NCI-H748 (cell line): Measurements from ENCODE around the gene ASB5.
"Not testable (repeated sequence)": the region's sequence is repeated elsewhere in the genome, so short reads cannot be mapped to it uniquely, and the experiment has no call there.

Experiments used
- DNase-seq: peaks from one replicate; lab custom pipeline; 2025; ENCODE audit not compliant: unreplicated experiment; lab: John Stamatoyannopoulos, UW

Gene ASB5, protein sequence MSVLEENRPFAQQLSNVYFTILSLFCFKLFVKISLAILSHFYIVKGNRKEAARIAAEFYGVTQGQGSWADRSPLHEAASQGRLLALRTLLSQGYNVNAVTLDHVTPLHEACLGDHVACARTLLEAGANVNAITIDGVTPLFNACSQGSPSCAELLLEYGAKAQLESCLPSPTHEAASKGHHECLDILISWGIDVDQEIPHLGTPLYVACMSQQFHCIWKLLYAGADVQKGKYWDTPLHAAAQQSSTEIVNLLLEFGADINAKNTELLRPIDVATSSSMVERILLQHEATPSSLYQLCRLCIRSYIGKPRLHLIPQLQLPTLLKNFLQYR

DNA sequence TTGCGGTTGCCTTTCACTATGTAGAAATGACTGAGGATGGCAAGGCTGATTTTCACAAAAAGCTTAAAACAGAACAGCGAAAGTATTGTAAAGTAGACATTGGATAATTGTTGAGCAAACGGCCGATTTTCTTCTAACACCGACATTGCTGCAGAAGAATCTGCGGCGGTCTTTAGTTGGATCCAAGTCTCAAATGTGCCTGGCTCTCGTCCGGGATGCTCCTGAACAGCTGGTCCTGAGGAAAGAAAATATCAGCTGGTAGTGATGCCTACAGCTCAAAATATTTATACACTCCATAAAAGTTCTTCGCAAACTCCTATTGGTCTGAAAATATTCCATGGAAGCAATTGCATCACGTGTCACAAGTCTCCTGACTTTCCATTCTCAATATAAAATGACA is at the start of gene ASB5:
ASB5 (minus strand) TSS at position 260 of the 400 bp plus-strand sequence; CDS start at position 146, 114 bp downstream.
- DNase-seq, result no peak

DNA sequence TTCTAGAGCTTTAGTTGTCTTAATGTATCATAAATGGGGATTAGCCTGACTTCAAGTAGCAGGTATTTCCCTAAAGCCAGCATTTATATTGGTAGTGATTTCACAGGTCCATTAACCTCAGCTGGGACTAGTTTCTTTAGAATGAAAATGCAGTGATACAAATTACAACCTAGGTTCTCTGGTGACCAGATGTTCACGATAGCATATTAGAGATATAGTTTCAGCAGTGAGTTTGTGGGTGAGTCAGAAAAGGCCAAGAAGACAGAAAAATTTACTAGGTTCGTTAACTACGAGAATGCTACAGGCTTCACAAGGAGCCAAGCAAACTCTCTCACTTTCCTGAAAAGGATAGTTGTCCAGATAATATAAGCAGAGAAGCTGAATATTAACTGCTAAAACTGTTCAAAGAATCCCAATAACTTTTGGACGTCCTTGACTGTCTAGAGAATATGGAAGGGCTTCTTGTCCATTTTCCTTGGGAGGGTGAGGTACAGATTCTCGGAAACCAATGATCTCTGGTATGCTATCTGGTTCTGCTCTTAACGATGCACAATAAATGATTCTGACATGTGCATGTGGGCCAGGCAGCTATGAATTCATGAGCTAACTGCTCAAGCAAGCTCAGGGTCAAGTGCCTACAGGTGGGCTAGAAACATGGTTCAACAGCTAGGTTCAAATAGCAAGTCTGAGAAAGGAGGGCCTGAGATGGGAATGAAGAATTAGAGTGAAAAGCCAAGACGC is 44.7 kb upstream of the ASB5 start:
- DNase-seq, result no peak

DNA sequence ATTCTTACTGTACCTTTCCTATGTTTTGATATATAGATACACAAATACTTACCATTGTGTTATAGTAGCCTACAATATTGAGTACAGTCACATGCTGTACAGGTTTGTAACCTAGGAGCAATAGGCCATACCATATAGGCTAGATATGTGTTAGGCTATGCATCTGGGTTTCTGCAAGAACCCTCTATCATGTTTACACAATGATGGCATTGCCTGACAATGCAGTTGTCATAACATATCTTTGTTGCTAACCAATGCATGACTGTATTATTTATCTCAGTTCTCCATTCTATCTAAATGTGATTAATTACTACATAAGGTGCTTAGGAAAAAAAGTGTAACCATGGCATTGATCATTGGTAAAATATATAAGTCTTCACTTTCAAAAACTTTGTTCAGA is 40.8 kb upstream of the ASB5 start:
- no peak for DNase-seq

DNA sequence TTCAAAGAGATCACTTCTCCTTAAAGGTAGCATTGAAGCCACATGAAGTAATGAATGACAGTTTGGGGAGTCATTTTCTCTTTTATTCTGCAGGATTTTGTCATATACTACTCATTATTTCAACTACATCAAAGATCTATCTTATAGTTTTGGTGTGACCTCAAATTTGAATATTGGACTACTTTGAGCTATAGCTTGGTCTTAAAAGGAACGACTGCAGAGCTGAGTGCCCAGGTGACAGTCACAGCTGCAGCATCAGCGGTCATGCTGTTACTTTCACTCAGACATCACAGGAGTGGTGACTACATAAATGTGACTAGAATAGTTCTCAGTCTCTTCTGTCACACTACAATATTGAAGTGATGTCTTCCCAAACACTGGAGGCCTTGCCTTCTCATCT is 40.0 kb upstream of the ASB5 start:
- no peak for DNase-seq

DNA sequence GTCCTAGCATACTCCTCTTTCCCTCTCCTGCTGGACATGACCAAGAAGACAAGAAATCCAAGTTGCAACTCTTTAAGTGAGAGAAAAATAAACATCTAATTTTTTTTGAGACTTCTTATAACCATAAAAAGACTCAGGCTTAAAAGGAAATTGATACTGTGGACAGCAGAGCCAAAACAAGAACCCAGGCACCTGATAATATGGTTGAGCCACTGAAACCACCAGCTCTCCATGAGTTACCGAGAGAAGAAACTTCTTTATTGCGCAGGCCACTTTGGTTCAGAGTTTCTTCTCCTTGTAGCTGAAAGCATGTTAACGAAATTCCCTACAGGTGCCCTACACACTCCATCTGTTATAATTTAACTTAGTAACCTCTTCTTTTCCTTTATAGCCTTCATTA is 39.4 kb upstream of the ASB5 start:
- no peak for DNase-seq

DNA sequence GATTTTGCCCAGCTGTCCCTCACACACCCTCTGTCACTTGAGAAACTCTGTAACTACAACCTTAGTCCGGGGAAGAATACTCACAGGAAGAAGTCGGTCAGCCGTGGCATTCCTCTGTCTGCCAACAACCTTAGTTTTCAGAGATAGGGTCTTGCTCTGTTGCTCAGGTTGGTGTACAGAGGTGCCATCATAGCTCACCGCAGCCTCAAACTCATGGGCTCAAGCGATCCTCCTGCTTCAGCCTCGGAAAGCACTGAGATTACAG is 38.6 kb upstream of the ASB5 start:
- no peak for DNase-seq

DNA sequence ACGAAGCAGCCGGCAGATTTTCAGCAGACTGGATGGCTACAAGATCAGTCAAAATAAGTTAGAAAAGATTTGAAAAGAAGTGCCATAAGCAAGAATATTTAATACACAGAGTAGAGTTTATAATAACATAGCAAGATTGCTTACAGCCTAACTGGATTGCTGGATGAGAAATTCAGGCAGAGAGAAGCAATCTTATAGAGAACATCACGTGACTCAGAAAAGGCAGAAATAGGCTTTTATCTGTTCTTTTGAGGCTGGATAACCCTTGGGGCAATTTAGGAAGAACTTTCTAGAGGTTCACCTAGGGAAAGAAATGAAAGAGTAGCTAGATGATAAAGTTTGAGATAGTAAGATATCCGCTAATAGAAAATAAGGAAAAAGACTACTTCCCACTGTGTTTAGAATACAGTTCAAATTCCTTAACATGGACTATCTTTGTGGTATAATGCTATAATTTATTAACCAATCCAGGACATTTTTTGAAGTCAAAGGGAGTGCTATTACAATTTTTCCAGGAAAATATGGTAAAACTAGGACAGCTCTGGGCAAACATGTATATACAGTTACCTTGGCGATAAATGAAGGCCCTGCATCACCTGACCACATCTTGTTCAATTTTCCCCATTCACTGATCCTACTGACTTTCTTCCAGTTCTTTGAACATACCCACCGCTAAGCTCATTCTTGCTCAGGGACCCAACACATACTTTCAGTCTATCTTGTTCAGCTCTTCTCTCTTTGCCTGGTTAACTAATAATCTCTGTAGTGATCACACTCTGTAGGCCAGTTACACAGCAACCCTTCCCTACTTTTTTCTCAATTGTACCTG is 38.0 kb upstream of the ASB5 start:
- no peak for DNase-seq

DNA sequence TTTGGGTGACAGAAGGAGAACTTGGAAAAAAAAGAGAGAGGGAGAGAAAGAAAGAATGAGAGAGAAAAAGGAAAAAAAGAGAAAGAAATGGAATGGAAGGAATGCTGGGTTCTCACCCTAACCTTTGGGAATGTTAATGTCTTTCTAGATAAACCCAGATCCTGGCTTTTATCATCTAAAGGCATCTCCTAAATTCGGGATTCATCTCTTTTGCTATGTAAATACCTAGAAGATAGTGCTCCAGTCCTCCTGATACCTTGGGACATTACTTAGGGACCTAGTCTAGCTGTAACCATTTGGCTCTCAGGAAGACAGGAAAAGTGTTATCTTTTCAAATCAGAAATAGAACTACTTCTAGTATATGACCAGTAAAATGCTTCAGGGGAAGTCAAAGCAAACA is 34.9 kb upstream of the ASB5 start:
- DNase-seq, result no peak

DNA sequence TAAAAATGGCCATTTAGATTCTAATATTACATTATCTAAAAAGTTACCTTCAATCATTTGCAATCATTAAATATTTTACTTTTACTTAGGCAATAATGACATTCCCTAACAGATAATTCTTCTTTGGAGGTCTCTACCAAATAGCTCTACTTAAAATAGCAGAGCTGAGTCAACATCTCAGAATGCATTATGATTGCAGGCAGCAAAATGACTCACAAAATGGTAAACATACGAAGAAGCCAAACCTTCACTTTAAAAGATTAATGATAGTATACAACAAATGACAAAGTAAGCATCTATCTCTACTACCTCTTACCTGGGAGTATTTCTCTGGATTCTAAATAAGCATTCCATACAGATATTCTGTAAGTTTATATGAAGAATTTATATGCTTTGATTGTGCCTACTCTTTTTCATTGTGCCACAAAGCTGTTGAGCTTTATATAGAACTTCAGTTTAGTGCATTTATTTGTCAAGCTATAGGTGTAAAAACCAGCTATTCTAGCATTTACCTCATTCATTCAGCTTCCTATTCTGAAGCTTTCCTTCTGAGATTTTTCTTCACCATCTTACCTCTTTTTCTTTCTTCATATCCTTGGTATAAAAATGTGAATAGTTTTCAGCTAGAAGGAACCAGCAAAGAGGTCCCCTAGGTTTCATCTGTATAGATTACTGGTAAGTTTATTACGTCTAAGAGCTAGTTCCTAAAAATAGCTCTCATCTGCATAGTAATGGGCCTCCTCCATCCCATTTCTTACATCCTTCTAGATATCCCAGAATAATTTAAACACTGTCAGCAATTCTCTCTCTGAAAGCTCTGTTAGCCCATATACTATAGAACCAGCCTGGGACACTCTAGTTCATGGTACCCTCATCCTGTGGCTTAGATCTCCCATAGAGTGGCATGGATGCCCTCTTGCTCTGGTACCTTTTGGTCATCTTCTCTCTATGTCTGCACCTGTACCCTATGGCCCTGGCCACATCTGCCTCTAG is 33.6 kb upstream of the ASB5 start:
- DNase-seq, result no peak

DNA sequence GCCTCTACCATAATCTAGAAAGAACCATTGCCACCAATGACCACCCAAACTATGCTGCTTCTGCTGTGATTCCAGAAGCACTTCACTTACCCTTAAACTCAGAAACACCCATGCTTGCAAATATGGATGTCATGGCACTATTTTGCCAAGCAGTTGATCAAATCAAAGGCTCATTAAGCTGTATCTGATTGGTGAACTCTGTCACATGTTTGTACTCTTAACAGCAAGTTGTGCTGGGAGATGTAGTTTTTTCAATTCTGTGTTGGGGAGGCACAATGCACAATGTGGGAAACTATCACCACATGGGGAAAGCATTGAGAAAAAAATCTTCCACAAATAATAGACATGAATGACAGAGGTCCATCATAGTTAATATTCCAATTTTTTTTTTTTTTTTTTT is 31.5 kb upstream of the ASB5 start:
- DNase-seq, result no peak

DNA sequence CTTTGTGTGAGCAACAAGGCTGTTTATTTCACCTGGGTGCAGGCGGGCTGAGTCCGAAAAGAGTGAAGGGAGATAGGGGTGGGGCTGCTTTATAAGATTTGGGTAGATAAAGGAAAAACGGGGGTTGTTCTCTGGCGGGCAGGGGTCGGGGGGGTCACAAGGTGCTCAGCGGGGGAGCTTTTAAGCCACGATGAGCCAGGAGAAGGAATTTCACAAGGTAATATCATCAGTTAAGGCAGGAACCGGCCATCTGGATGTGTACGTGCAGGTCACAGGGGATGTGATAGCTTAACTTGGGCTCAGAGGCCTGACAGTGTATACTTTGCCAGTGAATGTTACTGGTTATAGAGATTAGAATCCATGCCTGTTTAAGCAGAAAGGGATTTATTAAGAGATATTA is 31.0 kb upstream of the ASB5 start:
- no peak for DNase-seq

DNA sequence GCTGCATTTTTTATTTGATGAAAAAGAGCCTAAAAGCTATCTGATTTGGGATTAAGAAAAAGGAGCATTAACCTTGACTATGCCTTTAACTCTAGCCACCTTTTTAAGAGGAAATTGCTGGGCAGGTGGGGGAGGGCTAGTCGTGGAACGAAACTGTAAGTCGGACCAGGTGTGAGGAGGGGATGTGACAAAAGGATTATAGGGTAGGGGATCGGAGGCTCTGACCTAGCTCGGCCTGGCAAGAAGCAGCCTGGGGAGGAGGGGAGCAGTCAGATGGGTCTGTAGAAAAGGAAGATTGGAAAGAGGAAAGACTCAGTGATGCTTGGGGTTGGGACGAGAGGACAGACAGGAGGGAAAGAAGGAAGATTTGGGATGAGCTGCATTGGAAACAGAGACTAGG is 29.6 kb upstream of the ASB5 start:
- DNase-seq, result no peak

DNA sequence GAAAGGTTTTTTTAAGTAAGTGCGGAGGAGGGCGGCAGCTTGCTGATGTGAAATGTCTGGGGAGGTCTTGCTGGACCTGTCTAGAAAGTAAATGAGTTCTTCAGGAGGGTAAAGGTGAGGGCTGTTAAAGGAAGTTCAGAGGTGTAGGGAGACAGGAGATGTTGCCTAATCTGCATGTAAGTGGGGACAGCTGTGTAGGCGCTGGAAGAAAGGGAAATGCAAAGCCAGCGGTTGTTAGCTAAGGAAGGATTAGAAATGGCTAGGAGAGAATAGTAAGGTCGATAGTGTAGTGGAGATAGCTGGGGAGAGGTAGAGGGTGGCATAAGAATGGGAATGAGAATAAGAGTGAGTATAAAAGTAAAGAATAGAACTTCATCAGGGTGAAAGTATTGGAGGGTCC is 26.9 kb upstream of the ASB5 start:
- not testable (repeated sequence) for DNase-seq

DNA sequence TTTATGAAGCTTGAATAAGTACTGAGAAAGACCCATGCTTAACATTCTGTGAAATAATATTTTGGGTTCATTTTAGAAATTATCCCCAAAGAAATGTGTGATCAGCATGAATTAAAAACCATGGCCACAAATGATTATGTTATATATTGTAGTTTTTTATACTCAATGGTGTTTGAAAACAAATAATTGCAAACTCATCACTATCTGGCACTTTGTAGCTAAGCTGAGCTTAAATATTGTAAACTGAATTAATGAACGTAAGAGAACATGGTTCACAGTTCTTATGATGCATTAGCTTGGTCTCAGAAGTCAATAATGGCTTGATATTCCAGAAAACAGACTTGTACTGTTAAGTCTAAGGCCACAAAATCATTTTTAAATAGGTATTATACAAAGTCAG is 24.6 kb upstream of the ASB5 start:
- DNase-seq, result no peak

DNA sequence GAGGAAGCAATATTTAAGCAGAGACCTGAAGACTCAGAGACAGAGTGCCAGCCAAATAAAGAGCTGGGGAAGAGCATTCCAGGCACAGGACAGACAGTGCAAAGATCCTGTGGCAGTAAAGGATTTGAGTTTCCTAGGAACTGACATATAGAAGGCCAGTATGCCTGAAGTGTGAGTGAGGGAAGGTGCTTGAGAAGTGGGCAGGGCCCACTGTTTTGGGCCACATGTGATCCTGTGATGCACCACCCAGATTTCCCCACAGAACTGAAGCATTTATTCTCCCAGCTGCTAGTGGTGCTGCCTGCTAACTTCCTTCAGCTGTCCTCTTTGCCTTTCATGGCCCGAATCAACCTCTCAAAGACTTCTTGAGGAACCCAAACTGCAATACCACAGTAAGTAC is 23.9 kb upstream of the ASB5 start:
- DNase-seq, result no peak

DNA sequence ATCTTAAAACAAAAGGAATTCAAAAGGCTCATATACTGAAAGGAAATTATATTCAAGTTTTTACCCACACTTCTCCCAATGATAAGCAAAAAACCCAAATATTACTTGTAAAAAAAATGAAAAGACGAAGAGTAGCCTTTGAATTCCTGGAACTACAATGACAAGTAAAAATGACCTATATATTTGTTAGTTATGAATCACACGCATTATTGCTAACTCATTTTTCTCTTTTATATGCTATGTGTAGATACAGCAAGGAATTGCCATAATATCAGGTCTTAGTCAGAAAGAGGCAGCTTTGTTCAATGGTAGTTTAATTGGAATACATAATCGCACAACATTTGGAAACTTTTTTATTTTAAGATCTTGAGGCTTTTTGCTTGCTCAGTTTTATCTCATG is 22.7 kb upstream of the ASB5 start:
- DNase-seq, result no peak

DNA sequence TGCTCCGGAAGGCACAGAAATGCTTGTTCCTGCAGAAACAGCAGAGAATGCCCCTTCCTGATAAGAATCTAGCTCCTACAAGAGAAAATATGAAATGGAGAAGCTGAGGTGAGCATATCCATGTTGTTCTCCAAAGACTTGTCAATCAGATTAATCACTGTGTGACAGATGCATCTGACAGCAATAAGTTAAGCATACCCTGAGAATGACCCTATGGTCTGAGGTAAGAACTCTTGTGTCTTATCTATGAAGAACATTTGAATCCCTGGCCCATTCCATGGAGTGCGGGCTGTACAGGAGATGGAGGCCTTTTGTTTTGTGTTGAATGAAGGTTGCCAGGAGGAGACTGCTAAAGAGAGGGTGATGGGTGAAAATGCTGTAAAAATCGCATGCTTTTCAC is 21.5 kb upstream of the ASB5 start:
- no peak for DNase-seq

DNA sequence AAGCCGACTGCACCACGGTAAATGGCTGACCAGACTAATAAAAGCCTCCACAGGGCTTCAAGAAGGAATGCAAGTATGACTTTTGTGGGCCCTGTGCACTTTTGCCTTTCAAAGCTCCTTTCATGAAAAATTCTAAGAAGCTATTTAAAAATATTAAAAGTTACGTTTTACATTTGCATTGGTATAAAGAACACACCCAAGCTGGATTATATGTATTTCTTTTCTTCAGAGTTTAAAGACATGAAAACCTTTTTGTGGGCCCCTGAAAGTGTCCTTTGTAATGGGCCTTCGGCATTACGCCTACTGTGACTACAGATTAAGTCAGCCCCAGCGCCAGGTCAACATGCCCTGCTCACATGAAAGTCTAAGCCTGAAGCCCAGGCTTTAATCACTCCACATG is 20.5 kb upstream of the ASB5 start:
- no peak for DNase-seq

DNA sequence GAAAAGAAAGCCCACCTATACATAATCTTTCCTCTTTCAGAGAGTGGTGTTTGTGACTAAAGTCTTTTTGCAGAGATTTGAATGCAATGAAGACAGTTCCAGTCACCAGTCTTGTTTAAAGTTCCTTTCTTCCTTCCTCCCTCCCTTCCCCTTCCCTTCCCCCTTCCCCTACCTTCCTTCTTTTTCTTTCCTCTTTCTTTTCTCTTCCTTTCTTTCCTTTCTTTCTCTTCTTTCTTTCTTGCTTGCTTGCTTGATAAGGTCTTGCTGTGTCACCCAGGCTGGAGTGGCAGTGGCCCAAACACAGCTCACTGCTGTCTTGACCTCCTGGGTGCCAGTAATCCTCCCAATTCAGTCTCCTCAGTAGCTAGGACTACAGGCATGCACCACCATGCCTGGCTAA is 19.0 kb upstream of the ASB5 start:
- no peak for DNase-seq

DNA sequence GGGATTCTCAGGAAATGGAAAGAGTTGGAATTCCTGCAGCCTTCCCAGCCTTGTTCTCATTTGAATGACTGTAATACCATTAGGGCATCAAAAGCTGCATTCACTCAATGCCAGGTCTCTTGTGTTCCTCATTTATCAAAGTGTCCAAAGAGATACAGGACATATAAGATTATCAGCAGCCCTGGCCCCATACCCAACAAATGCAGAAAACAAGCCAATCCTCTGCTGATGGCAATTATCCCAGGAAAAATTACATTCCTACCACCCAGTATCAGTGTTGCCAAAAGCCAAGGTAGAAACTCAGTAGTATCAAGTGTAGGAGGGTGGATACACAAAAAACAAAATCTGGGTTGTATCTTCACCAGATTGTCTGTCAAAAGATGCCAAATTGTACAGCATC is 18.5 kb upstream of the ASB5 start:
- no peak for DNase-seq

DNA sequence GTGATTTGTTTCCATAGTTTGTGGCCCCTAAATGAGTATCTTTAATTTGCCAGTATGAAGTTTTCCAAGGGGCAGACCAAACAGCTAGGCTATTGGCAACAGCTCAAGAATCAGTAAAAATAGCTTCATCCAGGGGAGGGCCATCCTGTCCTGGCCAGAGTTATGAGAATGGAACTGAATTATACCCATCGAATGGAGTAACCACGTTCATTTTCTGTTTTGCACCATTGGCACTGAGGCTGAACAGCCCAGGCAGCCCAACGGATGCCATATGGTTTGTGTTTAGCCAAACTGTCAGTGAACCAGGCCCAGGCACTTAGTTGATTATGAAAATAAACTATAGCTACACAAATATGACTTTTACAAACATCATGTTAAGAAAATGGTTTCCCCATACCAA is 17.7 kb upstream of the ASB5 start:
- DNase-seq, result no peak
